T-helper 2 cell treated with Interferon-gamma antibody and Interleukin-4, amounts not matched to agents 5 μg/mL and 100 μg/mL, for 36 hours (primary cell): ENCODE measurements around the gene ATP2B2.
A peak's percentile ranks its signal among the peaks of the same experiment; 100 is the strongest.

ENCODE experiments used
- DNase-seq: peaks from one replicate; pipeline ENCODE4 v3.0.0; 2021; ENCODE audit warnings: low spot score
- H3K27ac Mint-ChIP-seq: one replicate; pipeline ENCODE4 v1.8.0; 2021; ENCODE audit warnings: mild to moderate bottlenecking, mixed read lengths
- H3K27me3 Mint-ChIP-seq: one replicate; pipeline ENCODE4 v1.8.0; 2021; ENCODE audit warnings: low read depth, mixed read lengths
- H3K36me3 Mint-ChIP-seq: one replicate; pipeline ENCODE4 v1.8.0; 2021; ENCODE audit warnings: low read depth, mixed read lengths
- H3K4me1 Mint-ChIP-seq: one replicate; pipeline ENCODE4 v1.8.0; 2021; ENCODE audit warnings: low read depth, mixed read lengths
- H3K4me3 Mint-ChIP-seq: one replicate; pipeline ENCODE4 v1.8.0; 2022; ENCODE audit warnings: mild to moderate bottlenecking, moderate library complexity, mixed read lengths
- H3K9me3 Mint-ChIP-seq: one replicate; pipeline ENCODE4 v1.8.0; 2021; ENCODE audit warnings: mixed read lengths

Gene ATP2B2

GRCh38 chr3:10371167-10371566 is 134.2 kb downstream of the ATP2B2 start:
- H3K4me3 Mint-ChIP-seq = no peak overlapping the region
- H3K27me3 Mint-ChIP-seq = no peaks in the 10 kb centered on the region
- H3K27ac Mint-ChIP-seq = no peak overlapping the region
- DNase-seq = no peak
- no peaks in the 10 kb centered on the region for H3K36me3 Mint-ChIP-seq
- peaks cover 6% of the 10 kb centered on the region for H3K4me1 Mint-ChIP-seq
- H3K9me3 Mint-ChIP-seq = no peaks in the 10 kb centered on the region

GRCh38 chr3:10370429-10370828 is 135.0 kb downstream of the ATP2B2 start:
- H3K9me3 Mint-ChIP-seq = no peaks in the 10 kb centered on the region
- H3K27me3 Mint-ChIP-seq = no peaks in the 10 kb centered on the region
- DNase-seq = no peak
- H3K36me3 Mint-ChIP-seq = no peaks in the 10 kb centered on the region
- no peak overlapping the region for H3K4me3 Mint-ChIP-seq
- H3K27ac Mint-ChIP-seq = no peak overlapping the region
- H3K4me1 Mint-ChIP-seq = peaks cover 9% of the 10 kb centered on the region

- H3K27me3 Mint-ChIP-seq = no peaks in the 10 kb centered on the region
- H3K4me3 Mint-ChIP-seq = no peak overlapping the region
- H3K27ac Mint-ChIP-seq = no peak overlapping the region
- H3K4me1 Mint-ChIP-seq = peaks cover 9% of the 10 kb centered on the region
- DNase-seq = no peak
- no peaks in the 10 kb centered on the region for H3K9me3 Mint-ChIP-seq
- no peaks in the 10 kb centered on the region for H3K36me3 Mint-ChIP-seq
Measured at GRCh38 chr3:10368512-10368911, 136.9 kb downstream of the ATP2B2 start.

GRCh38 chr3:10367506-10367905 is 137.9 kb downstream of the ATP2B2 start:
- Mint-ChIP-seq H3K27ac (no peak overlapping the region), H3K4me3 (no peak overlapping the region), H3K27me3 (no peaks in the 10 kb centered on the region), H3K4me1 (peaks cover 9% of the 10 kb centered on the region), H3K9me3 (no peaks in the 10 kb centered on the region), H3K36me3 (no peaks in the 10 kb centered on the region)
- DNase-seq = no peak

DNA sequence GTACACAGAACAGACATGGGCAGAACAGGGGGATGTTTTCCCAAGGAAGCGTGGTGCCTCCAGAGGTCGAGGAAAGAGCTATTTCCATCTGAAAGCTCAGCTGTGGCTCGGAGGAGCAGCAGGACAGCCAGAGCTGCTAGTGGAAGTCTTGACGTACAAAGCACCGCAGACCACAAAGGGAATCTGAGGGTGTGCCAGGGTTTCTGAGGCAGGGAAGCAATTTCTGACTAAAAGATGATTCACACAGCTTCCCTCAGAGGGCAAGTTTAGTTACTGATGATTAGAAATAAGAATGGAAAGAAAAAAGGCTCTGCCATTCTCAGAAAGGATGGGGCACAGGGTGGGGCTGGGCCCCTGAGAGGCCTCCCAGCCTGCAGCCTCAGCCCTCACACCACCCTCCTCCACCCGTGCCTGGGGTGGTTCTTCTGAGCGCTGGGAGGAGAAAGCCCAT is 138.7 kb downstream of the ATP2B2 start:
- peak; percentile 69 for DNase-seq
- no peaks in the 10 kb centered on the region for H3K36me3 Mint-ChIP-seq
- H3K27me3 Mint-ChIP-seq = no peaks in the 10 kb centered on the region
- peaks cover 9% of the 10 kb centered on the region for H3K4me1 Mint-ChIP-seq
- H3K9me3 Mint-ChIP-seq = no peaks in the 10 kb centered on the region
- H3K27ac Mint-ChIP-seq = no peak overlapping the region
- H3K4me3 Mint-ChIP-seq = no peak overlapping the region

DNA sequence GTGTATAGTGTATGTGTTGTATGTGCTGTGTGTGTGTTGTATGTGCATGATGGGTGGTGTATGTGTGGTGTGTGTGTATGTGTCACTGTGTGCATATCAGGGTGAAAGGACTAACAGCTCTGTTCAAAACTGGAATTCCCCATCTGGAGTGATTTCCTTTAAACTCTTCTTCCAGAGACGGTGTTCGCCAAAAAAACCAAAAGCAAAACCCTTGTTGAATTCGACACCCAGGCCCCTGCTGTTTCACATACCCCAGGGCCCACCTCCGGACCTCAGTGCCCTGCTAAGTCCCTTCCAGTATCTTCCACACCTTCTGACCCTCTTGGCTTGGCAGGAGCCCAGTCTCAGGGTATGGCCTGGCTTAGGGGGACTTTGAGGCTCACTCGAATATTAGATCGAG is 139.6 kb downstream of the ATP2B2 start:
- Mint-ChIP-seq H3K4me1 (peaks cover 9% of the 10 kb centered on the region), H3K36me3 (no peaks in the 10 kb centered on the region), H3K27ac (no peak overlapping the region), H3K27me3 (no peaks in the 10 kb centered on the region), H3K4me3 (no peak overlapping the region), H3K9me3 (no peaks in the 10 kb centered on the region)
- DNase-seq = no peak

- Mint-ChIP-seq H3K9me3 (no peaks in the 10 kb centered on the region), H3K27me3 (no peaks in the 10 kb centered on the region), H3K27ac (no peak overlapping the region), H3K4me1 (peaks cover 9% of the 10 kb centered on the region), H3K4me3 (no peak overlapping the region), H3K36me3 (no peaks in the 10 kb centered on the region)
- DNase-seq = no peak
Measured at GRCh38 chr3:10365316-10365715, 140.1 kb downstream of the ATP2B2 start.

GRCh38 chr3:10364806-10365205 is 140.6 kb downstream of the ATP2B2 start:
- Mint-ChIP-seq H3K27me3 (no peaks in the 10 kb centered on the region), H3K9me3 (no peaks in the 10 kb centered on the region), H3K4me1 (peaks cover 9% of the 10 kb centered on the region), H3K27ac (no peak overlapping the region), H3K36me3 (no peaks in the 10 kb centered on the region), H3K4me3 (no peak overlapping the region)
- no peak for DNase-seq

DNA sequence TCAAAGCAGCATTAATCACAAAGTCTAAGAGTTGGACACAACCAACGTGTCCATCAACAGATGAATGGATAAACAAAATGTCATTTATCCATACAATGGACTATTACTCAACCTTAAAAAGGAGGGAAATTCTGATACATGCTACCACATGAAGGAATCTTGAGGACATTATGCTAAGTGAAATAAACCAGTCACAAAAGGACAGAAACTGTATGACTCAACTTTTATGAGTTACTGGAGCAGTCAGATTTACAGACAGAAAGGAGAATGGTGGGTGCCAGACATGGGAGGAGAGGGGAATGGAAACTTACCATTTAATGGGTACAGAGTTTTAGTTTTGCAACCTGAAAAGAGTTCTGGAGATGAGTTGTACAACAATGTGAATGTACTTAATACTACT is 141.5 kb downstream of the ATP2B2 start:
- Mint-ChIP-seq H3K9me3 (no peaks in the 10 kb centered on the region), H3K27me3 (no peaks in the 10 kb centered on the region), H3K36me3 (no peaks in the 10 kb centered on the region), H3K27ac (no peak overlapping the region), H3K4me3 (no peak overlapping the region), H3K4me1 (peaks cover 9% of the 10 kb centered on the region)
- DNase-seq = peak; percentile 15

- Mint-ChIP-seq H3K27ac (no peak overlapping the region), H3K27me3 (no peaks in the 10 kb centered on the region), H3K9me3 (no peaks in the 10 kb centered on the region), H3K4me3 (no peak overlapping the region), H3K4me1 (peaks cover 5% of the 10 kb centered on the region), H3K36me3 (no peaks in the 10 kb centered on the region)
- no peak for DNase-seq
Measured at GRCh38 chr3:10361375-10361774, 144.0 kb downstream of the ATP2B2 start.

DNA sequence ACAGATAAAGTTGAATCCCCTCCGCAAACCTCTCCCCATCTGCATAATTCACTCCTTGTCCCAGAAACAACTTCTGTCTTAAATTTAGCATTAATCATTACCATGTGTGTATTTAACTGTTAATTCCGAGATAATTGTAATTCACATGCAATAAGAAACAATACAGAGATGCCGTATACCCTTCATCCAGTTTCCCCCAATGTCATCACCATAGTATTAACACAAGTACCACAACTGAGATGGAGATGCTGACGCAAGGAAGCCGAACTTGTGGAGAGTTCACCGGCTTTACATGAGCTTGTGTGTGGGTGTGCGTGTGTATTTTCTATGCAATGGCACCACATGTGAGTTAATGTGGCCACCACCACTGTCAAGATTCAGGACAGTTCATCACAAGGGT is 144.9 kb downstream of the ATP2B2 start:
- Mint-ChIP-seq H3K36me3 (no peaks in the 10 kb centered on the region), H3K27ac (no peak overlapping the region), H3K9me3 (no peaks in the 10 kb centered on the region), H3K27me3 (no peaks in the 10 kb centered on the region), H3K4me1 (no peaks in the 10 kb centered on the region), H3K4me3 (no peak overlapping the region)
- no peak for DNase-seq

GRCh38 chr3:10359761-10360161 is 145.6 kb downstream of the ATP2B2 start:
- no peak for DNase-seq
- no peaks in the 10 kb centered on the region for H3K9me3 Mint-ChIP-seq
- H3K27me3 Mint-ChIP-seq = no peaks in the 10 kb centered on the region
- H3K4me3 Mint-ChIP-seq = no peak overlapping the region
- H3K27ac Mint-ChIP-seq = no peak overlapping the region
- H3K4me1 Mint-ChIP-seq = no peaks in the 10 kb centered on the region
- H3K36me3 Mint-ChIP-seq = no peaks in the 10 kb centered on the region

DNA sequence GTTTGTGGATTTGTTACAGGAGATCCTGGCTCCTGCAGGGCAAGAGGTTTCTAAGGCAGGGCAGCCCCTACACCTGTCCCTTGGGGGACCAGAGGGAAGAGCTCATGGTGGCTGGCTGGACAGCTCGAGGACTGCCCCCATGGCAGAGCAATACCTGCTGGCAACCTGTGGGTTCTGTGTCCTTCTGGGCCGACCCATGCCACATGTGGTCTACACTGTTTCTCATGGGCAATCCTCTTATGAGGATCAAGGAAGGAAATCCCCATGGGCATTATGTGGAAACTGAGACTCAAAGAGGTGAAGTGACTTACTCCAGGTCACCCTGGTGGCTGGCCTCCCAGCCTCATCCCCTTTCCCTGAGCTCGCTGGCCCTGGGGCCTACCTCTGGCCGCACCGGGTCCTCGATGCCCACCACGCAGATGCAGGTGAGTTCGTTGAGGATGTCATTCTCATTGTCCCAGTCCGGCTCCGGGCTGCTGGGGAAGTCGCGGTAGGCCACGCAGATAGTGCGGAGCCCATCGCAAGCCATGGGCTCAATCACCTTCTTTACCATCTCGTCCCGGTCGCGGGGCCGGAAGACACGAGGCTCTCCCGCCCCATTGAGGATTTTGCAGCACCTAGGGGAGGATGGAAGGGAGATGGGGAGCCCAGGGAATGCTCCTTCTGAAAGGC is 146.9 kb downstream of the ATP2B2 start:
- H3K27ac Mint-ChIP-seq = no peak overlapping the region
- no peak overlapping the region for H3K4me3 Mint-ChIP-seq
- H3K4me1 Mint-ChIP-seq = no peaks in the 10 kb centered on the region
- no peaks in the 10 kb centered on the region for H3K9me3 Mint-ChIP-seq
- DNase-seq = no peak
- H3K36me3 Mint-ChIP-seq = no peaks in the 10 kb centered on the region
- peaks cover 3% of the 10 kb centered on the region for H3K27me3 Mint-ChIP-seq

GRCh38 chr3:10357592-10358308 is 147.6 kb downstream of the ATP2B2 start:
- H3K4me1 Mint-ChIP-seq = no peaks in the 10 kb centered on the region
- no peak for DNase-seq
- H3K4me3 Mint-ChIP-seq = no peak overlapping the region
- no peak overlapping the region for H3K27ac Mint-ChIP-seq
- no peaks in the 10 kb centered on the region for H3K9me3 Mint-ChIP-seq
- H3K27me3 Mint-ChIP-seq = peaks cover 3% of the 10 kb centered on the region
- no peaks in the 10 kb centered on the region for H3K36me3 Mint-ChIP-seq

- peaks cover 3% of the 10 kb centered on the region for H3K27me3 Mint-ChIP-seq
- no peak for DNase-seq
- no peak overlapping the region for H3K4me3 Mint-ChIP-seq
- no peaks in the 10 kb centered on the region for H3K9me3 Mint-ChIP-seq
- no peak overlapping the region for H3K27ac Mint-ChIP-seq
- H3K4me1 Mint-ChIP-seq = no peaks in the 10 kb centered on the region
- H3K36me3 Mint-ChIP-seq = no peaks in the 10 kb centered on the region
Measured at GRCh38 chr3:10357095-10357494, 148.3 kb downstream of the ATP2B2 start.
